Measurements from ENCODE around the gene SFRP2.

DNA sequence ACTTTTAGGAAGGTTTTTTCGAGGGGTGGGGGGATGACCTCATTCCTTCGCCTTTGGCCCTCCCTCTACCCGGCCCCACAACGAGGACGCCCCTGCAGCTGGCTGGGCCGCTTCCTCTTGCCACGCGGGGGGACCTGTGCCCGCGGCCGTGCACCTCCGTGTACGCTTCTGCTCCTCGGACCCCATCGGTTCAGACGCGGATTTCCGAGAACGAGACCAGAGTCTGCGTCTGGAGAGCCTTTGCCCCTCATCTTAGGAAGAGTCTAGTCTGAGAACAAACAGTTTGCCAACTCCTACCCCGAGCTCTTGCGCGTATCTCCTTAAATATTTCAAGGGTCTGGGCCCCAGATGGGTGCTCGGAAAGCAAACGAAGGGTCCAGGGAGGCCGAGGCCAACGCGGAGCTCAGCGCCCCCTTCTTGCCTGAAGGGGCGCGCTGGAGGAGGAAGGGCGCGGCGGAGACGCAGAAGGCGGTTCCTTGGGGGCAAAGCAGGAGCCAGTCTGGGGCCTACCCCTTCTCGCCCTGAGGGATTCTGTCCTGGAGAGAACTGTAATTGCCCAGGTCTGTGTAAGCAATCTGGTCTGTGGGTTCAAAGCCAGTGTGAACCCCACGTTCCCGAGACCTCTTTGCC, 3.9 kb upstream of the SFRP2 start:
- TF ChIP-seq CTCF (conservative IDR thresholded peaks at IDR 0.05 in 1 of 2, IDR thresholded peaks at IDR 0.05 in 1 of 2; ENCODE audit: extremely low read depth in 1 of 2, insufficient read depth in 1 of 2, low read depth in 1 of 2, low read length in 2 of 2) (no peak), EZH2 (IDR thresholded peaks at IDR 0.05; ENCODE audit: borderline replicate concordance, low read length) (no peak)
